Fibroblast of villous mesenchyme (primary cell): Measurements from ENCODE around the gene SLC6A7. TPM values are rescaled to one million over a fixed set of nuclear protein-coding genes. Genes with fewer than 3 reads are reported as not detected.

Experiments used
- DNase-seq: peaks from one replicate; pipeline ENCODE4 v3.0.0-alpha.2; 2010; ENCODE audit warnings: low read depth
- H3K4me3 ChIP-seq: 2 replicates; pipeline ENCODE4 v1.5.1; 2011; ENCODE audit warnings: low read depth, mild to moderate bottlenecking, low read length
- total RNA-seq: library from RNA; depleted of rRNA; stranded (reverse); fragments of >200 nt; gene quantifications from 2 replicates; pipeline ENCODE4 v1.2.3, GENCODE V29; 2012
- TF ChIP-seq, protein P1 (sequence below): IDR thresholded peaks from 2 replicates; pipeline ENCODE4 v1.5.1; 2012; ENCODE audit warnings: low read depth, mild to moderate bottlenecking, low read length; ENCODE audit not compliant: insufficient read depth

Gene SLC6A7
- total RNA-seq, 1 donor, result under 0.01 TPM

DNA sequence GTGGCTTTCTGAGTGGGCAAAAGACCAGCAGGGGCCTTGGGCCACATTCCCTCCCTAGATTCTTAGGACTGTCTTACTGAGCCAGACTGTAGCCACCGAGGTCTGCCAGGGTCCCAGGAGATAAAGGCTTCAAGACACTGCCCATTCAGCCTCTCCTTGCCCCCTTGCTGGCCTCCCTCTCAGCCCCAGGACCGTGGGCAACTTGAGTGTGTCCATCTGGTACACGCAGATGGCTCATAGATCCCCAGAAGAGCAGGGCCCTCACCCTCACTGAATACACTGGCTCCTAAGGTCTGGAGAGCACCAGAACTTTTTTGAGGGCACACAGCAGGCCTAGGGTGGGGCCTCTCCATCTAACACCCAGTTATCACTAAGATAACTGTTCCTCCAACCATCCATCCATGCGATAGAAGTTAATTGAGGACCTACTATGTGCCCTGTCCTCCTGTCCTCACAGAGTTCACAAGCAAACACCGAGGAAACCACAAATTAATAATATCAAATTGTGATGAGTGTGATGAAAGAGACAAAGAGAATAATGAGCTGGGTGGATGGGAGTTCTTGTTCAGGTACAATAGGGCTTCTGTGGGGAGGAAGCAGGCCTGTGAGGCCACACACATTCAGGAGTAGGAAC is 29.3 kb upstream of the SLC6A7 start:
- TF ChIP-seq, protein P1, sequence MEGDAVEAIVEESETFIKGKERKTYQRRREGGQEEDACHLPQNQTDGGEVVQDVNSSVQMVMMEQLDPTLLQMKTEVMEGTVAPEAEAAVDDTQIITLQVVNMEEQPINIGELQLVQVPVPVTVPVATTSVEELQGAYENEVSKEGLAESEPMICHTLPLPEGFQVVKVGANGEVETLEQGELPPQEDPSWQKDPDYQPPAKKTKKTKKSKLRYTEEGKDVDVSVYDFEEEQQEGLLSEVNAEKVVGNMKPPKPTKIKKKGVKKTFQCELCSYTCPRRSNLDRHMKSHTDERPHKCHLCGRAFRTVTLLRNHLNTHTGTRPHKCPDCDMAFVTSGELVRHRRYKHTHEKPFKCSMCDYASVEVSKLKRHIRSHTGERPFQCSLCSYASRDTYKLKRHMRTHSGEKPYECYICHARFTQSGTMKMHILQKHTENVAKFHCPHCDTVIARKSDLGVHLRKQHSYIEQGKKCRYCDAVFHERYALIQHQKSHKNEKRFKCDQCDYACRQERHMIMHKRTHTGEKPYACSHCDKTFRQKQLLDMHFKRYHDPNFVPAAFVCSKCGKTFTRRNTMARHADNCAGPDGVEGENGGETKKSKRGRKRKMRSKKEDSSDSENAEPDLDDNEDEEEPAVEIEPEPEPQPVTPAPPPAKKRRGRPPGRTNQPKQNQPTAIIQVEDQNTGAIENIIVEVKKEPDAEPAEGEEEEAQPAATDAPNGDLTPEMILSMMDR, result no peak
- no peak for DNase-seq
- no peak overlapping the region for H3K4me3 ChIP-seq

DNA sequence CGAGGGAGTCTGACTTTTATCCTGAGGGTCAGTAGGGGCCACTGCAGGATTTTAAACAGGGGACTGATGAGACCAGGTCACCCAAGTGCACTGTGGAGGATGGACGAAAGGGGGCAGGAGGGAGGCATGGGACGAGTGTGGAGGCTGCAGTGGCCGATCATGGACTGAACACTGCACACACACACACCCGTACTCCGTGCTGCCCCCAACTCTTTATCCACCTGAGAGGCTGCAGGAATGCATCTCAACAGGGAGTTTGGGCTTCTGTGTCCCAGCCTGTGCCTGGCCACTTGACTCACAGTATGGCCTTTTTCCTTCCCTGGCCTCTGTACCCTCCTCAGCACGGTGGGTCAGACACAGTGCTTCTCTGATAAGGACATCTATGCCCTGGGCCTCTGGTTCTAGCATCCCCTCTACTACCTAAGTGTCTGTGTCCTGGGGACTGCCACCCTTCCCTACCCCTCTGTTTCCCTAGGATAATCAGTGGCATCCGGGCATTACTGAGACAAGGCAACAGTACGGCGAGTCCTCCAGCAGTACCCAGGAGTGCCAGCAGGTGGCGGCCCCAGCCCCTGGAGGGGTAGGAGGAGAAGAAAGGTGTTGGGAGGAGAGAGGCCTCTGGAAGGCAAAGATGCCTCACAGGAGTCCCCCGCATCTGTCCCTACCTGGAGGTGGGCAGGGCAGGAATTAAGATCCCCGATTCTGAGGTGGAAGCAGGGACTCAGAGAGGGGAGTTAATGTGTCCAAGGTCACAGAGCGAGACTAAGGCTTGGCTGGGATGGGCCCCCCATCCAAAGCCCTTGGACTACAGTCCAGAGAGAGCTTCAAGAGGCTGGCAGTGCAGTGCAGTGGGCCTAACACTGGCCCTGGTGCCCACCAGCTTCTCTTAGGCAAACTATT is 28.4 kb upstream of the SLC6A7 start:
- H3K4me3 ChIP-seq, result no peak overlapping the region
- peak; percentile 80 for DNase-seq
- TF ChIP-seq, protein P1, result peak; percentile 99

DNA sequence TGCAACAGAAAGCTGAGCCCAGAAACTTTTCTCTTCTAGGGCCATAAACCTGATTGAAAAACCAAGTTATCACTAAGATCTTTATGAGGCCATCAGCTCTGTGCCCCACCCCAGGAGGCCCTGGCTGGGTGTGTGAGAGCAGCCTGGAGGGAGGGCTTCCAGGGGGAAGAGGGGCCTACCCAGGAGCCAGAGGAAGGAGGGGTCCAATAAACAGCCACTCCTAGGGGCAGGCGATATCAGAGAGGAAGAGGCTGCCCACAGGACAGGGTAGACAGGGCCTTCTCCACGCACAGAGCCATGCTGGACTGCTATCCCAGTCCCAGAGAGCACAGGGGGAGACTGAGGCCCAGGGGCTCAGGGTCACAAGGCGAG is 27.7 kb upstream of the SLC6A7 start:
- DNase-seq, result peak; percentile 75
- TF ChIP-seq, protein P1, result no peak
- H3K4me3 ChIP-seq, result no peak overlapping the region

DNA sequence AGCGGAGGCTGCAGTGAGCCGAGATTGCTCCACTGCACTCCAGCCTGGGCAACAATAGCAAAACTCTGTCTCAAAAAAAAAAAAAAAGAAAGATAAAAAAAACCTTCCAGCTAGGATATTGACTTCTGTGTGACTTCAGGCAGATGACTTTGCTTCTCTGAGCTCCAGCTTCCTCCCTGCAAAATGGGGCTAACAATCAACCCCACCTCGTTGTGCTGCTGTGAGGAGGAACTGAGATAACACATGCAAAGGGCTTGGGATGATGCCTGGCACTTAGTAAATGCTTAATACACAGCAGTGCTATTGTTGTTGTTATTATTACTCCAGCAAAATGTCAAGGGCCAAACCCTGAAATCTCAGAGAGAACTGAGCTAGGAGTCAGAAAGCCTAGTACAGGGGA is 26.8 kb upstream of the SLC6A7 start:
- H3K4me3 ChIP-seq, result no peak overlapping the region
- no peak for DNase-seq
- TF ChIP-seq, protein P1, result no peak

DNA sequence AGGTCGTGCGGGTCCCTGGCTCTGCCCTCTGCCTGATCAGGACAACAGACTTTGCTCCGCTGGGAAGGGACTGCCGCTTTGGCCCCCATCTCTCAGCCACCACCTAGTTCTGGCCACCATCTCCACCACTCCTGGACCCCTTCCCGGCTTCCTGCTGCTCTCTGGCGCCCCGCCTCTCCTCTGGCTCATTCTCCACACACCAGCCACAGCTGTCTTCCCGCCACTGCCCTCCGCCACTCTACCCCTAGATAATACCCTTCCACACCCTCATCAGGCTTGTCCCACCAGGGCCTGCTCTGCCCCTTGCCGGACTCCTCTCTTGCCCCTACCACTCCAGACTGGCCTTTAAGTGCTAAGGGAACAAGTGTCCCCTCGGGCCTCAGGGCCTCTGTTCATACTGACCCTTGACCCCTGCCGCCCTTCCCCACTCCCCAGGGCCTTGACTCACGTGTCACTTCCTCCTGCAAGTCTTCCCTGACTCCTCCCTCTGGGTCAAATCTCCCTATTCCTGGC is 26.3 kb upstream of the SLC6A7 start:
- DNase-seq, result no peak
- TF ChIP-seq, protein P1, result peak; percentile 28
- no peak overlapping the region for H3K4me3 ChIP-seq

DNA sequence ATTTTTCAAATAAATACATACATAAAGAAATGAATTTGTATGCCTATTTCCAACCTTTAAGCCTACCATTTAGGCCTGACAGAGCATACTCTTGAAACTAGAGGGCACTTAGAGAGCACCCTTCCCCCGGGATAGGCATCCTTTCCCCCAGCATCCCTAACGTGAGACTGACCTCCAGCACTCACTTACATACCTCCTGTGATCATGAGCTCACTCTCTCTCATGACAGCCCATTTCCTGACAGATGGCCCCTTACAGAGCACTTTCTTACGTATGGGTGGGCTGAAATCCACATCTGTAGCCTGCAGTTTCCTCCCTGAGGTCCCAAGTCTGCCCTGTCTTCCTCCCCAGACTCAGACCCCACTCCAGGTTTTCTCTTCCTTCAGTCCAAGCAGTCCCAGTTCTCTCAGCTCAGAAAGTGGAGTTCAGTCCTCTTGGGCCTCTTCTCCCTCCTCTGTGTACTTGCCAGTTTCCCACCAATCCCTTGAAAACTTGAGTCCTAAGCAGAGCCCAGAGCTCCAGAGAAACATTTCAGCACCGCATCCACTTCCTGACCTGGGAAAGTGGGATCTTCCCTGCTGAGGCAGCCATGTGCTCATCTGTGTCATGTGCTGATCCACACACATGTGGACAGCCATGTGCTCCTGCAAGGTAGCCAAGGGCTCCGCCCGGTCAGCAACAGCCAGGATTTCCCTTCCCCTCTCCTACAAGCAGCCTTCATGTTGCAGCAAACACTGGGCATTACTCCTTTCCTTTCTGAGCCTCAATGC is 25.5 kb upstream of the SLC6A7 start:
- TF ChIP-seq, protein P1, result no peak
- no peak for DNase-seq
- H3K4me3 ChIP-seq, result no peak overlapping the region
